GM18909 (cell line): ENCODE results near the gene ZNF217.
"Not testable (repeated sequence)": the region's sequence is repeated elsewhere in the genome, so short reads cannot be mapped to it uniquely, and the experiment has no call there.

Experiments used
- ATAC-seq: cut with Tn5 transposase; IDR thresholded peaks from one replicate; pipeline ENCODE4 v1.9.1; 2021; ENCODE audit warnings: mild to moderate bottlenecking; ENCODE audit not compliant: unreplicated experiment, poor library complexity

ZNF217 gene

DNA sequence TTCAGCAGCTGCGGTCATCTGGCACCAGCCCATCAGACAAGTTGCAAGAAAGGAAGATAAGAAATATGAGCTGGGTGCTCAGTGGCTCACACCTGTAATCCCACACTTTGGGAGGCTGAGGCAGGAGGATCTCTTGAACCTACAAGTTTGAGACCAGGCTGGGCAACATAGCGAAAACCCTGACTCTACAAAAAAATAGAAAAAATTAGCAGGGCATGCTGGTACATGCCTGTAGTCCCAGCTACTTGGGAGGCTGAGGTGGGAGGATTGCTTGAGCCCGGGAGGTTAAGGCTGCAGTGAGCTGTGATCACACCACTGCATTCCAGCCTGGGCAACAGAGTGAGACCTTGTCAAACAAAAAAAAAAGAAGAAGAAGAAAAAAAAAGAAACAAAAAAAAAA lies 57.3 kb downstream of the ZNF217 start:
- ATAC-seq = not testable (repeated sequence)

DNA sequence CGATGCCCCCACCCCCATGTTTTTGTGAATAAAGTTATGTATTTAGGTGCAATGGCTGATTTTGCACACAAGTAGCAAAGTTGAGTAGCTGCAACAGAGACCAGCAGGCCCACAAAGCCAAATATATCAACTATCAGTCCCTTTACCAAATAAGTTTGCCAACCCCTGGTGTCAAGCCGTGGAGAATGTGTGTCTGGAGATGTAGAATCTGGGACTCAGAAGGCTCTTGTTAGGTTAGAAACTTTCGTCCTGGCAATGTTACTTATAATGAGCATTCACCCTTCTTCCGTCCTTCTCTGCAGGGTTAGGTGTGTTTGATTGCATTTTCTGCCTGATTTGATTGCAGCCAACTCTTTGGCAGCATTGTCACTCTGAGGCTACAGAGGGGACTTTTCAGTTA lies 57.8 kb downstream of the ZNF217 start:
- no peak for ATAC-seq

DNA sequence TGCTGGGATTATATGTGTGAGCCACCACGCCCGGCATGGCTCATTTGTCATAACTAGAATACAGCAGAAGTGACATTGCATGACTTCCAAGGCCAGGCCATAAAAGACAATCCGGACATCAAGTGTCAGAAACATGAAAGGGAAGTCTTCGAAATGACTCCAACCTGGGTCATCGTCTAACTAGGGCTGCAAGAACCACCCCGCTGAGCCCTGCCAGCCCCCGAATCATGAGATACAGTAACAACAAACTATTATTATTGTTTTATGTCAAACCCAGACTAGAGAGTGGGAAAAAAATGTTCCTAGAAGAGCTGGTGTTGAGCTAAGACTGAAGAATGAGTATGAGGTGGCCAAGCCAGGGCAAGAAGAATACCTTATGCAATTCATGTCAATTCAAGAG lies 59.6 kb downstream of the ZNF217 start:
- ATAC-seq = no peak

DNA sequence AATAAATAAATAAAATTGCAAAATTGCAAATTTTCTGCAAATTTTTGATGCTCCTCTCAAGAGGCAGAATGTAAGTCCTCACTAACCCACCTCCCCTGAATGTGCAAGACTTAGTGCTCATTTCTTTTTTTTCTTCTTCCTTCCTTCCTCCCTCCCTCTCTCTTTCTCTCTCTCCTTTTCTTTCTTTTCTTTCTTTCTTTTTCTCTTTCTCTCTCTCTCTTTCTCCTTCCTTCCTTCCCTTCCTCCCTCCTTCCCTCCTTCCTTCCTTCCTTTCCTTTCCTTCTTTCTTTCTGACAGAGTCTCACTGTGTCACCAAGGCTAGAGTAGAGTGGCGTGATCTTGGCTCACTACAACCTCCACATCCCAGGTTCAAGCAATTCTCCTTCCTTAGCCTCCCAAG lies 60.1 kb downstream of the ZNF217 start:
- no peak for ATAC-seq

DNA sequence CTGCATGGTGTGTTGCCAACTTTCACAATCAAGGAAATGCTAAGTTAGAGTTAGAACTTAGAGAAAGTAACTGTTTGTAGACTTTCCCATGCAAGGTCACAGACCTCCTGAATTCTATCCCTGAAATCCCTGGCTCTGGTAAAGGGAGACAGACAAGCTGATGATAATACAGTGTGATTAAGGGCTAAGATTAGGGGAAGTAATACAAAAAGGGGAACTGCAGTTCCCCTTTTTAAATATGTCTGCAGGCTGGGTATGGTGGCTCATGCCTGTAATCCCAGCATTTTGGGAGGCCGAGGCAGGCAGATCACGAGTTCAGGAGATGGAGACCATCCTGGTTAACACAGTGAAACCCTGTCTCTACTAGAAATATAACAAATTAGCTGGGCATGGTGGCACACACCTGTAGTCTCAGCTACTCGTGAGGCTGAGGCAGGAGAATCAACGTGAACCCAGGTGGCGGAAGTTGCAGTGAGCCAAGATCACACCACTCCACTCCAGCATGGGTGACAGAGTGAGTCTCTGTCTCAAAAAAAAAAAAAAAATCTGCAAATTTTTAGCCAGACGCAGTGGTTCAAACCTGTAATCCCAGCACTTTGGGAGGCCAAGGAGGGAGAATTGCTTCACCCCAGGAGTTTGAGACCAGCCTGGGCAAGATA lies 60.9 kb downstream of the ZNF217 start:
- not testable (repeated sequence) for ATAC-seq

DNA sequence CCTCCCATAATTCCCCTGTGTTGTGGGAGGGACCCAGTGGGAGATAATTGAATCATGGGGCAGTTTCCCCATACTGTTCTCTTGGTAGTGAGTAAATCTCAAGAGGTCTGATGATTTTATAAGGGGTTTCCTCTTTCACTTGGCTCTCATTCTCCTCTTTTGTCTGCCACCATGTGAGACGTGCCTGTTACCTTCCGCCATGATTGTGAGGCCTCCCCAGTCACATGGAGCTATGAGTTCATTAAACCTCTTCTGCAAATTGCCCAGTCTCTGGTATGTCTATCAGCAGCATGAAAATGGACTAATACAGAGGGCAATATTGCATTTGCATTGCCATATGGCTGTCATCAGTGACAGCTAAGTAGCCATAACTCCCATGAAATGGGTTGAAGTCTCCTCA lies 63.2 kb downstream of the ZNF217 start:
- no peak for ATAC-seq

DNA sequence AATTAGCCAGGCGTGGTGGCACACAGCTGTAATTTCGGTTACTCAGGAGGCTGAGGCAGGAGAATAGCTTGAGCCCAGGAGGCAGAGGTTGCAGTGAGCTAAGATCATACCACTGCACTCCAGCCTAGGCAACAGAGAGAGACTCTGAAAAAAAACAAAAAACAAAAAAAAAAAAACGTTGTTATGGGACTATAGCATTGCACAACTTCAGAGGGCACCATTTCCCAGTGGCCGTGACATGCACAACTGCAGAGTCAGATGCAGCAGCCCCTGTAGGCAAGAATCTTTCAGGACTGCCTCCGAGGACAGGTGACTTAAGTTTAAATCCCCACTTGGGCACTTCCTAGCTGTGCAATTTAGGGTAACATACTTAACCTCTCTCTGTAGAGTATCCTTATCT lies 64.0 kb downstream of the ZNF217 start:
- ATAC-seq = no peak

DNA sequence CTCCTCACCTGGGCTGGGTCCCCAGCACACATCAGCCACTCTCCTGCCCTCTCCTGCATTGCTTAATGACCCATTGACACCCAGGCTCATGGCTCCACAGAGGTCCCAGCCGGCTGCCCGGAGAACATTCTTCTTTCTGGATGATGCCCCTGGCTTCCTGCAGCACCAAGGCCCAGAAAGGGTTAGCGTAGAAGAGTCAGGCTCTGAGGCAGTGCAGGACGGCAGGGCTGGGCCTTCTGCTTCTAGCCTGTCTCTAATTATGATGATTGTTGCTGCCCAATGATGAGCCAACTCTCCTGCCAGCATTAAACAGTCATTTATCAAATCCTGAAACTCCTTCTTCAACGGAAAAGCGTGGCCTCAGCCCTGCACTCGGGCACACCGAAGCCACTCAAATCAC lies 66.4 kb downstream of the ZNF217 start:
- no peak for ATAC-seq

DNA sequence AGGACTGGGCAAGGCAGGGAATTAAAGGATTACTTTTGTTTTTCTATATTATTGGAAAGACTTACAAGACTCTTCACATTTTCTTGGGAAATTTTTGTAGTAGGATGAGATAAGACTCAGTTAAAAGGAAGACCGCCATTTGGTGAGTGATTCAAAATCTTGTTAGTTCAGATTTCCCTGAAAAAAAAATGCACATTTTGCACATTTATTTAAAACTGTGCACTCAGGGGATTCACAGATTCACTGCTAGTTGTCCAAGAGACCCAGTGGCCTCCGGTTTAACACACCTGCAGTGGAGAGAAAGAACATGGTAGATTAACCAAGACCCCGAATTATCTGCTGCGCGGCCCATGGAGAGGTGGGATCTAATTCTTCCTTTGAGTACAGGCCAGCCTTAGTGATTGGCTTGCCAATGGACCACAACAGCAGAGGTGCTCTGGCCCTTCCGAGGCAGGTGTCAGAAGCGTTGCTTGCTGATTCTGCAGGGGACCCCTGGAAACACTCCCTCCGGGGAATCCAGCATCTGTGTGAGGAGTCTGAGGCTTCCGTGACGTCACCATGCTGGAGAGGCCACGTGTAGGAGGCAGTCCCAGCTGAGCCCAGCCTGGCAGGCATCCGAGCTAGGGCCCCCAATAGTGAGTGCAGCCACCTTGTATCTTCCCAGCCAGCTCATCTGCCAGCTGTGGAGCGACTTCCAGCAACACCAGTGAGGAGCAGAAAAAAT lies 68.9 kb downstream of the ZNF217 start:
- ATAC-seq = no peak

DNA sequence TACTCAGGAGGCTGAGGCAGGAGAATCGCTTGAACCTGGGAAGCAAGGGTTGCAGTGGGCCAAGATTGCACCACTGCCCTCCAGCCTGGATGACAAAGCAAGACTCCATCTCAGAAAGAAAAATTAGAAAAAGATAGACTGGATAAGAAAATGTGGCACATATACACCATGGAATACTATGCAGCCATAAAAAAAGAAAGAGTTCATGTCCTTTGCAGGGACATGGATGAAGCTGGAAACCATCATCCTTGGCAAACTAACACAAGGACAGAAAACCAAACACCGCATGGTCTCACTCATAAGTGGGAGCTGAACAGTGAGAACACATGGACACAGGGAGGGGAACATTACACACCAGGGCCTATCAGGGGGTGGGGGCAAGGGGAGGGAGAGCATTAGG lies 70.0 kb downstream of the ZNF217 start:
- ATAC-seq = not testable (repeated sequence)

DNA sequence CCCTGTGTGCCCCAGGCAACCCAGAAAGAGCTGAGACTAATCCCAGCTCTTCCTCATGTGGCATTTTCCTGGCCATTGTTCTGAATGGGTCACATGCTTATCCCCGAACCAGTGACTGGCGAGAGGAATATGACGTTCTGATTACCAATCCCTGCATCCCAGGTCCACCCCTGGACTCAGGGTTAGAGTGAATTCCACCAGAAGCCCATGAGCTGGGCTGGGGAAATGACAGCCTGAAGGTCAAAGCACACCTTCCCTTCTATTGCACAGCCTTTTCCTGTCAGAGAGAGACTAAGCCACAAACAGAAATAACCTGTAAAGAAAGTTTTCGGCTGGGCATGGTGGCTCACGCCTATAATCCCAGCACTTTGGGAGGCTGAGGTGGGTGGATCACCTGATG lies 70.9 kb downstream of the ZNF217 start:
- ATAC-seq = no peak

DNA sequence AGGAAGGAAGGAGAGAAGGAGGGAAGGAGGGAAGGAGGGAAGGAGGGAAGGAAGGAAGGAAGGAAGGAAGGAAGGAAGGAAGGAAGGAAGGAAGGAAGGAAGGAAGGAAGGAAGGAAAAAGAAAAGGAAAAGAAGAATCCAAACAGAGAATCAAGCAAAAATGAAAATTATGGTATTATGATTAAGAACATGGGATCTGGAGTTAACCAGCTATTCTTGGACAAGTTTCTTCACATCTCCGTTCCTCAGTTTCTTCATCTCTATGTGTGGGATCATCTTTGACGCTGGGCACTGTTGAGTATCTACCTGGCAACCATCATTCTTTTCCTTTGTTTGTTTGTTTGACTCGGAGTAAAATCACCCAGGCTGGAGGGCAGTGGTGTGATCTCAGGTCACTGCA lies 71.6 kb downstream of the ZNF217 start:
- no peak for ATAC-seq

DNA sequence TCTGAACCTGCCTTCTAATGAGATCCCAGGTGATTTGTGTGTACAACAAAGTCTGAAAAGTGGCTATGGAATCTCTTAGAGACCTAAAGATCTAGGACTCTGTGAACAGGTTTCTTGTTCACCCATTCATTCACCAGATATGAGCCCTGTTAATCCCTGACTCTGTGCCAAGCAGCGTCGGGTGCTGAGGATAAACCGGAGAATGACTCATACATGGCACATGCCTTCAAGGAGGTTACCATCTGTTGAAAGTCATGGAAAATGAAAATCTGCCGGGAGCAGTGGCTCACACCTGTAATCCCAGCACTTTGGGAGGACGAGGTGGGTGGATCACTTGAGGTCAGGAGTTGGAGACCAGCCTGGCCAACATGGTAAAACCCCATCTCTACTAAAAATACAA lies 72.2 kb downstream of the ZNF217 start:
- not testable (repeated sequence) for ATAC-seq

DNA sequence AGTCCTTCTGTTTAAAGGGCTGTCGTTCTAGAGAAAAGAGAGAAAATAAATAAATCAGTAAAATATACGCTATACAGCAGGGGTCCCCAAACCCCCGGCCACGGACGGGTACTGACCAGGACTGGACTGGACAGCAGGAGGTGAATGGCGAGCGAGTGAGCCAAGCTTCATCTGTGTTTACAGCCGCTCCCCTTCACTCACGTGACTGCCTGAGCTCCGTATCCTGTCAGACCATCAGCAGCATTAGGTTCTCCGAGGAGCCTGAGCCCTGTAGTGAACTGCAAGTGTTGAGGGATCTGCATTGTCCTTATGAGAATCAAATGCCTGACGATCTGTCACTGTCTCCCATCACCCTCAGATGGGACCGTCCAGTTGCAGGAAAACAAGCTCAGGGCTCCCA lies 76.5 kb downstream of the ZNF217 start:
- no peak for ATAC-seq
